K562 (cell line): ENCODE measurements around the gene EVI5L.

Source experiments
- BACH1 ChIP-seq: fragments of 200-800 bp; sonication (Bioruptor generic); IDR thresholded peaks from 2 replicates; pipeline ENCODE4 v1.6.1; 2016; ENCODE audit warnings: missing genetic modification characterization, missing compliant biosample characterization
- CHD1 ChIP-seq: fragments of 200-600 bp; sonication (generic); IDR thresholded peaks from one replicate; pipeline ENCODE4 v1.6.1; 2012; ENCODE audit warnings: mild to moderate bottlenecking, moderate library complexity, low read length, inconsistent platforms
- CREB1 ChIP-seq, 2 experiments: sonication (generic) in 1 of 2; formaldehyde crosslinking in 1 of 2; IDR thresholded peaks; 2 replicates each; pipeline versions ENCODE4 v1.6.1 to v1.8.0; 2012 to 2022; ENCODE audit warnings: inconsistent platforms in 1 of 2, mild to moderate bottlenecking in 1 of 2, missing genetic modification reagents in 1 of 2, moderate library complexity in 1 of 2
- MAFK ChIP-seq: IDR thresholded peaks from 2 replicates; pipeline ENCODE4 v1.6.1; 2011; ENCODE audit warnings: low read length, improper control_type of control experiment
- MYC ChIP-seq, 2 experiments: fragments of 250-450 bp in 1 of 2; sonication (Bioruptor Pico) in 1 of 2; IDR thresholded peaks; 2 replicates each; pipeline versions ENCODE4 v1.5.1 to v1.6.1; 2012 to 2021; ENCODE audit warnings: low read depth in 2 of 2, borderline replicate concordance in 1 of 2, improper control_type of control experiment in 1 of 2, low read length in 1 of 2, mild to moderate bottlenecking in 1 of 2, moderate library complexity in 1 of 2
- SIN3A ChIP-seq, 2 experiments: fragments of 150-350 bp in 1 of 2; IDR thresholded peaks; 2 replicates each; pipeline ENCODE4 v1.6.1; 2011 to 2016; ENCODE audit warnings: borderline replicate concordance in 2 of 2, low read depth in 2 of 2, low read length in 2 of 2, mild to moderate bottlenecking in 2 of 2, moderate library complexity in 2 of 2; ENCODE audit not compliant: control insufficient read depth in 1 of 2
- YY1 ChIP-seq, 3 experiments: IDR thresholded peaks; 2 replicates each; pipeline ENCODE4 v1.6.1; 2011; ENCODE audit warnings: low read length in 2 of 3, mild to moderate bottlenecking in 2 of 3, moderate library complexity in 2 of 3, borderline replicate concordance in 1 of 3, control low read depth in 1 of 3, low read depth in 1 of 3; ENCODE audit not compliant: insufficient read depth in 3 of 3, insufficient replicate concordance in 2 of 3, control insufficient read depth in 1 of 3, insufficient read length in 1 of 3; ENCODE audit errors: extremely low read depth in 1 of 3
- ZNF592 ChIP-seq: fragments of 450-650 bp; IDR thresholded peaks from 2 replicates; pipeline ENCODE4 v1.6.1; 2017; ENCODE audit warnings: antibody characterized with exemption, mild to moderate bottlenecking
- TF ChIP-seq, protein P1 (sequence below), 3 experiments: IDR thresholded peaks in 2 of 3; conservative IDR thresholded peaks in 1 of 3; 2 replicates each; pipeline ENCODE4 v1.5.1; 2011 to 2012; ENCODE audit warnings: low read length in 3 of 3, mild to moderate bottlenecking in 3 of 3, control low read depth in 2 of 3, improper control_type of control experiment in 1 of 3, inconsistent platforms in 1 of 3, low read depth in 1 of 3, mixed read lengths in 1 of 3, moderate library complexity in 1 of 3; ENCODE audit not compliant: insufficient read depth in 2 of 3

- TF ChIP-seq CHD1: no peak
- TF ChIP-seq SIN3A (IDR thresholded peaks at IDR 0.05; ENCODE audit: borderline replicate concordance in 2 of 2, control insufficient read depth in 1 of 2, low read depth in 2 of 2, low read length in 2 of 2): no peak
- TF ChIP-seq, protein P1, sequence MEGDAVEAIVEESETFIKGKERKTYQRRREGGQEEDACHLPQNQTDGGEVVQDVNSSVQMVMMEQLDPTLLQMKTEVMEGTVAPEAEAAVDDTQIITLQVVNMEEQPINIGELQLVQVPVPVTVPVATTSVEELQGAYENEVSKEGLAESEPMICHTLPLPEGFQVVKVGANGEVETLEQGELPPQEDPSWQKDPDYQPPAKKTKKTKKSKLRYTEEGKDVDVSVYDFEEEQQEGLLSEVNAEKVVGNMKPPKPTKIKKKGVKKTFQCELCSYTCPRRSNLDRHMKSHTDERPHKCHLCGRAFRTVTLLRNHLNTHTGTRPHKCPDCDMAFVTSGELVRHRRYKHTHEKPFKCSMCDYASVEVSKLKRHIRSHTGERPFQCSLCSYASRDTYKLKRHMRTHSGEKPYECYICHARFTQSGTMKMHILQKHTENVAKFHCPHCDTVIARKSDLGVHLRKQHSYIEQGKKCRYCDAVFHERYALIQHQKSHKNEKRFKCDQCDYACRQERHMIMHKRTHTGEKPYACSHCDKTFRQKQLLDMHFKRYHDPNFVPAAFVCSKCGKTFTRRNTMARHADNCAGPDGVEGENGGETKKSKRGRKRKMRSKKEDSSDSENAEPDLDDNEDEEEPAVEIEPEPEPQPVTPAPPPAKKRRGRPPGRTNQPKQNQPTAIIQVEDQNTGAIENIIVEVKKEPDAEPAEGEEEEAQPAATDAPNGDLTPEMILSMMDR (IDR thresholded peaks at IDR 0.05 in 2 of 3, conservative IDR thresholded peaks at IDR 0.05 in 1 of 3; ENCODE audit: insufficient read depth in 2 of 3, low read depth in 1 of 3, low read length in 3 of 3): no peak
- TF ChIP-seq YY1 (IDR thresholded peaks at IDR 0.05; ENCODE audit: borderline replicate concordance in 1 of 3, control insufficient read depth in 1 of 3, extremely low read depth in 1 of 3, insufficient read depth in 3 of 3, insufficient read length in 1 of 3, insufficient replicate concordance in 2 of 3, low read depth in 1 of 3, low read length in 2 of 3): no peak
- TF ChIP-seq BACH1: no peak
- no peak for TF ChIP-seq CREB1 (IDR thresholded peaks at IDR 0.05)
- TF ChIP-seq CREB1 (CRISPR knock-in tag; IDR thresholded peaks at IDR 0.05): no peak
- TF ChIP-seq MAFK: no peak
- TF ChIP-seq MYC (IDR thresholded peaks at IDR 0.05; ENCODE audit: low read depth, low read length): no peak
- no peak for TF ChIP-seq MYC (CRISPR knock-in tag; IDR thresholded peaks at IDR 0.05; ENCODE audit: borderline replicate concordance, low read depth)
- no peak for TF ChIP-seq ZNF592
These were observed 45.2 kb upstream of the EVI5L start for GRCh38 chr19:7784856-7785255.
